Measurements from ENCODE around the gene ZCCHC8.

GRCh38 chr12:122544537-122544936, 43.8 kb upstream of the ZCCHC8 start:
- TF ChIP-seq, protein P1, sequence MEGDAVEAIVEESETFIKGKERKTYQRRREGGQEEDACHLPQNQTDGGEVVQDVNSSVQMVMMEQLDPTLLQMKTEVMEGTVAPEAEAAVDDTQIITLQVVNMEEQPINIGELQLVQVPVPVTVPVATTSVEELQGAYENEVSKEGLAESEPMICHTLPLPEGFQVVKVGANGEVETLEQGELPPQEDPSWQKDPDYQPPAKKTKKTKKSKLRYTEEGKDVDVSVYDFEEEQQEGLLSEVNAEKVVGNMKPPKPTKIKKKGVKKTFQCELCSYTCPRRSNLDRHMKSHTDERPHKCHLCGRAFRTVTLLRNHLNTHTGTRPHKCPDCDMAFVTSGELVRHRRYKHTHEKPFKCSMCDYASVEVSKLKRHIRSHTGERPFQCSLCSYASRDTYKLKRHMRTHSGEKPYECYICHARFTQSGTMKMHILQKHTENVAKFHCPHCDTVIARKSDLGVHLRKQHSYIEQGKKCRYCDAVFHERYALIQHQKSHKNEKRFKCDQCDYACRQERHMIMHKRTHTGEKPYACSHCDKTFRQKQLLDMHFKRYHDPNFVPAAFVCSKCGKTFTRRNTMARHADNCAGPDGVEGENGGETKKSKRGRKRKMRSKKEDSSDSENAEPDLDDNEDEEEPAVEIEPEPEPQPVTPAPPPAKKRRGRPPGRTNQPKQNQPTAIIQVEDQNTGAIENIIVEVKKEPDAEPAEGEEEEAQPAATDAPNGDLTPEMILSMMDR (IDR thresholded peaks at IDR 0.05): no peak
- TF ChIP-seq POLR2AphosphoS5 (IDR thresholded peaks at IDR 0.05): no peak
- TF ChIP-seq POLR2A (IDR thresholded peaks at IDR 0.05): no peak
- TF ChIP-seq EP300 (IDR thresholded peaks at IDR 0.05): no peak

Measured in gastroesophageal sphincter (tissue), 3 donors.